T-helper 22 cell (primary cell): ENCODE measurements around the gene EOLA2.
"Not testable (repeated sequence)": the region's sequence is repeated elsewhere in the genome, so short reads cannot be mapped to it uniquely, and the experiment has no call there.

Experiments
- DNase-seq: peaks from one replicate; pipeline ENCODE4 v3.0.0-alpha.2; 2020; ENCODE audit warnings: low read depth

EOLA2 gene

DNA sequence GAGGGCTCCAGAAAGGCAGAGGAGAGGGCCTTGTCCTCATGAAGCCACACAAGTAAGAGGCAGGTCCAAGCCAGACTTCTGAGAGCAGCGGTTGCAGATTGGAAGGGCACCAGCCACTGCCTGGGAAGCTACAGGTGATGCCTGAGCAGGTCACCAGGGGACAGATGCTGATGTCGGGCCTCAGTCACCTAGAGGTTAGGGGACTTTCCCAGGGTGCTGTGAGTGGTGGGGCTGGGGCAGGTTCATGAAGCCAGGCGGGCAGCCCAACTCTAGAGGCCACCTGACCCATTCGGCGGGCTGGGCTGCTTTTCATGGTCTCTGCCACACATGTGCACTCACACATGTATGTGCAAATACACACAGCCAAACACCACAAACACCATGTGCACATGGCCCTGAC is 5.3 kb downstream of the EOLA2 start:
- not testable (repeated sequence) for DNase-seq

DNA sequence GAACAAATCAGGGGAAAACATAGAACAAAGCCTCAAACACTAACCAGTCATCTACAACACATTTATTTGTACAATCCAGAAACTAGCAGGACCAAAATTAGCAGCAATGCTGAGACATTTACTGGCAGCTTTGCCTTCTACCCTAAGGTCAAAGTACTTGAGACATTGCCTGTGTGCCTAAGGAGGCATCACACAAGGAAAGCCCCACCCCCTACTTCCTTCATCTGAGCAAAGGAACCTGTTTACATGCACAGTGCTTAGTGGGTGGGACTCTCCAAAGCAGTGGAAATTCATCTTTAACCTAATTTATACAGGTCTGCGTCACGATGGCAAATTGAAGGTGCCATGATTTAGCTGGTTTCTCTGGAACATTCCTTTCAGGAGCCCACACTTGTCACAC is 6.1 kb downstream of the EOLA2 start:
- not testable (repeated sequence) for DNase-seq

- not testable (repeated sequence) for DNase-seq
Observed at GRCh38 chrX:149931355-149931754, 6.9 kb downstream of the EOLA2 start.

DNA sequence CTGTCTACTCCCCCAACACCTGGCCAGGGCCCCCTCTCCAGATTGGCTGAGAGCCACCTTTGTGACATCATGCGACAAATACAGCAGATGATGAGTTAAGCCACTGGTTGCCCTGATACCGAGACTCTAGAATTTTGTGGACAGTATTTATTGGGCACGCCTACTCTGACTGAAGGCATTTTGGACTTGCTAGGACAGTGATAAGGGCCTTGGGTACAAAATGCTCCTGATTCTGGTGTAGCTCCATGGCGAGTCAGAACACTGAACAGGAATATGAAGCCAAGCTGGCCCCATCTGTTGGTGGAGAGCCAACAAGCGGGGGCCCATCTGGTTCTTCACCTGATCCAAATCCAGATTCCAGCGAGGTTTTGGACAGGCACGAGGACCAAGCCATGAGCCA is 8.9 kb downstream of the EOLA2 start, which contains the start of gene HSFX4:
Gene HSFX4 (plus strand): TSS at position 174 of the 400 bp plus-strand sequence. CDS start 72 bp downstream, at position 246.
- DNase-seq, result not testable (repeated sequence)

GRCh38 chrX:149928635-149929034 is 9.7 kb downstream of the EOLA2 start:
- not testable (repeated sequence) for DNase-seq

- not testable (repeated sequence) for DNase-seq
Observed at GRCh38 chrX:149927964-149928258, 10.4 kb downstream of the EOLA2 start.

GRCh38 chrX:149927245-149927963 is 10.9 kb downstream of the EOLA2 start:
- not testable (repeated sequence) for DNase-seq

DNA sequence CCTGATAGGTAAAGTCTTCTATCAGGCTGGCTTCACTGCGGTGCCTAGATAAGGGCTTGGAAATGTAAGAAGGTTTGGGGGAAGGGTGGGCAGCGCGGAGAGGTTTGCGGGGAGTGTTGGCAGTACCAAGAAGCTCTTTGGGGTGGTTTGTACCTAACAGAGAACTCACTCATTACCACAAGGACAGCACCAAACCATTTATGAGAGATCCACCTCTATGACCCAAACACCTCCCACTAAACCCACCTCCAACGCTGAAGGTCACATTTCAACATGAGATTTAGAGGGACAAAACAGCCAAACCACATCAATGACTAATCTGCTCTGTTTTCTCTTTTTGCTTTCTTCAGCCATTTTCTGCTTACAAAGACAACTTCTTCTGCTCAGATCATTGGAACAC is 13.9 kb downstream of the EOLA2 start:
- DNase-seq, result not testable (repeated sequence)

GRCh38 chrX:149923836-149924235 is 14.5 kb downstream of the EOLA2 start:
- DNase-seq, result not testable (repeated sequence)

DNA sequence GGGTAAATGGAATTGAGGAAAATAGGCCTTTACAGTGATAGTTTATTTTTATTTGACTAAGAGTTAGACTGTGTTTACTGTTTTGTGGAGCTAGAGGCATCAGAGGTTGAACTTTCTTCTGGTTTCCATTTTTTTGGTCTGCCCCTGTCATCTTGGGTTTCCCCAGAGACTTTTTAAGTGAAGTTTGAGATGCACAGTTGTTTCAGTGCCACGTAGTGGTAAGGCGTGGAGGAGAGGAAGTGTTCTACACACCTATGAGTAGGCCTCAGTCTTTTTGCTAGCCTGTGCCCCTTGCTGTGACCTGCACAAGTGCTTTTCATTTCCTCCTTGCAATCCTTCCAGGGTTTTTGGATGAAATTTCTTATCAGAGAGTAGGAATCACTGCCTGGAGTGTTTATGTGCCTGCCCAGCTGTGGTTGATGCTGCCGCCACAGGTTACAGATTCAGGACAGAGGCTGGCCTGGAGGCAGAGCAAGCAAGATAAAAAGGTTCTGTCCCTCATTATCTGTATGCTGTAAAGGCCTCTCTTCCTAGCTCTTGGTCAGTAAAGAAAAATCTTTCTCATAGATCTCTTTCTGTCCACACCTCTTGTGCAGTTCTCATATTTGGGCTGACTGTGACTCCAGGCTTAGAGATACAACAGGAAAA is 21.4 kb downstream of the EOLA2 start:
- DNase-seq, result no peak

DNA sequence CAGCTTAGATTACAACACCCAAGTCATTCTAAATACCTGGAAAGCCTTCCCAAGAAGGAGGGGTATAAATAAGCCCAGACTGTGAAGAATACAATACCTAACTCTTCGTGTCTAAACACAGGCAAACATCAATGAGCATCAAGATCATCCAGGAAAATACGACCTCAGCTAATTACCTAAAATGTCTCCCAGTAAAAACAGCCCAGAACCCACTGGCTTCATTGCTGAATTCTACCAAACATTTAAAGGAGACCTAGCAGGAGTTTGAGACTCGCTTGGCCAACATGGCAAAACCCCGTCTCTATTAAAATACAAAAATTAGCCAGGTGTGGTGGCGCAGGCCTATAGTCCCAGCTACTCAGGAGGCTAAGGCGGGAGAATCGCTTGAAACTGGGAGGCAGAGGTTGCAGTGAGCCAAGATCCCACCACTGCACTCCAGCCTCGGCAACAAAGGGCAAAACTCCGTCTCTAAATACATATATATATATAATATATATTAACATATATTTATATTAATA is 28.1 kb downstream of the EOLA2 start:
- no peak for DNase-seq

- no peak for DNase-seq
Observed at GRCh38 chrX:149909324-149910177, 28.7 kb downstream of the EOLA2 start.

DNA sequence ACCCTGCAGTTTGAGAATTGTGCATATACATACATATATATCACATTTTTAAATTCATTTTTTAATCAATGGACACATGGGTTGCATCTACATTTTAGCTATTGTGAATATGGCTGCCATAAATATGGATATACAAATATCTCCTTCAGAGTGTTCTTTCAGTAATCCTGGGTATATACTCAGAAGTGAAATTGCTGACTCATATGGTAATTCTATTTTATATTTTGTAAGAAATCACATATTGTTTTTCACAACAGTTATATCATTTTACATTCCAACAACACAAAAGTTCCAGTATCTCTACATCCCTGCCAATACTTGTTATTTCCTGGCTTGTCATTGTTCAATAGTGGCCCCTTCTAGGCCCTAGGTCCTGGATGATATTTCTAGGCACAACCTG is 29.6 kb downstream of the EOLA2 start:
- DNase-seq, result no peak

DNA sequence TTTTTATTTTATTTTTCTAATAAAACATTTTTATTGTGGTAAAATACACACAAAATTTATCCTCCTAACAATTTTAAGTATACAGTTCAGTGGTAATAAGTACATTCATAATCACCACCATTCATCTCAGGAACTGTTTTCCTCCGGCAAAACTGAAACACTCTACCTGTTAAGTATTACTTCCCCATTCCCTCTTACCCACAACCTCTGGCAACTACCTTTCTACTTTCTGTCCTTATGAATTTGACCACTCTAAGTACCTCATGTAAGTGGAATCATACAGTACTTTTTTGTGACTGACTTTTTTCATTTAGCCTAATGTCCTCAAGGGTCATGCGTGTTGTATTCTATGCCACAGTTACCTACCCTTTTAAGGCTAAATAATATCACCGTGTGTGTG is 30.0 kb downstream of the EOLA2 start:
- DNase-seq, result no peak

DNA sequence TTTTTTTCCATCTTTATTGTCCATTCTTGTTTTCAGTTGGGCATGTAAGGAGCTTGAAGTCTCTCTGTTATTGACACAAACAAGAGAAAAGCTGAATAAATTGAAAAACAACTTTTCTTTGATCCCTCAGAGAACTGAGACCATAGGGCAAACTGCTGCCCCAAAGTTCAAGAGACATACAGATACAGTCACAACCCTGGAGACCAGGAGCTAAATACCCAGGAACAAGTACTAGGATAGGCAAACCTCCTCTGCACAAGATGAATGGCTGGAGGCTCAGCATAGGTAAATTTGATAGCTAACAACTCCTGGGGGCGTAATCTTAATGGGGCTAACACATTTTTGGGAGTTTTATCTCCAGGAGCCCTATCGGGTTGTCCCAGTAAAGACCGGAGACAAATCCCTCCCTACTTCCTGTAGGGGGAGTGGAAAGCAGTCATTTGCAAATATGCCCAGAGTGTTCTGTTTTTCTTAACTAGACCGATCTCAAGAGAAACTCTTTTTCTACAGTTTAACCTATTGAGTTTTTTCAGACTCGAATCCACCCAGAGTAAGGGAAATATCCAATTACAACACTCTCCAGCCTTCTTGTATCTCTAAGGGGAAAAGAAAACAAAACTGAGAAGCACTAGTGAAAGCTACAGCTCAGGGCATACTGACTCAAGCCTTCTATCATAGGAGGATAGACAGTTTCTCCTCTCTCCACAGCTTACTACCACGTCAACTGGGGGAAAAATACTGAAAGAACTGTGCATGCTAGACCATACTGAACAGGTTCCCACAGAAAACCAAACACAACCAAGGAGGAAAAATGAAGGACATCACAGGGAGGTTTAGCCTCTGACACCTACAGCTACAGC is 34.2 kb downstream of the EOLA2 start:
- DNase-seq, result no peak

DNA sequence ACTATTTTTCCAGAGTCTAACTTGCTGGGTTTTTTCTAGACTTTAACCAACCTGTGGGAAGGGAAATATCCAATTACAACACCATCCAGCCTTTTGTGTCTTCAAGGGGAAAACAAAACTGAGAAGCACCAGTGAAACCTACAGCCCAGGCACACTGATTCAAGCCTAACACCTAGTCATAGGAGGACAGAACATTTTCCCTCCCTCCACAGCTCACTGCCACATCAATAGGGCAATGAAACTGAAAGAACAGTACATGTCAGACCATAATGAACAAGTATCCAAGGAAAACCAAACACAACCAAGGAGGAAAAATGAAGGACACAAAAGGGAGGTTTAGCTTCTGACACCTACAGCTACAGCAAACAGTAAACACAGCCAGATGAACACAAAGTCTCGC is 39.7 kb downstream of the EOLA2 start:
- no peak for DNase-seq

- not testable (repeated sequence) for DNase-seq
Observed at GRCh38 chrX:149890828-149891227, 47.5 kb downstream of the EOLA2 start.
